ENCODE measurements around the gene VAMP5.
A peak's percentile ranks its signal among the peaks of the same experiment; 100 is the strongest.
"Not testable (repeated sequence)": the region's sequence is repeated elsewhere in the genome, so short reads cannot be mapped to it uniquely, and the experiment has no call there.

Gene VAMP5

DNA sequence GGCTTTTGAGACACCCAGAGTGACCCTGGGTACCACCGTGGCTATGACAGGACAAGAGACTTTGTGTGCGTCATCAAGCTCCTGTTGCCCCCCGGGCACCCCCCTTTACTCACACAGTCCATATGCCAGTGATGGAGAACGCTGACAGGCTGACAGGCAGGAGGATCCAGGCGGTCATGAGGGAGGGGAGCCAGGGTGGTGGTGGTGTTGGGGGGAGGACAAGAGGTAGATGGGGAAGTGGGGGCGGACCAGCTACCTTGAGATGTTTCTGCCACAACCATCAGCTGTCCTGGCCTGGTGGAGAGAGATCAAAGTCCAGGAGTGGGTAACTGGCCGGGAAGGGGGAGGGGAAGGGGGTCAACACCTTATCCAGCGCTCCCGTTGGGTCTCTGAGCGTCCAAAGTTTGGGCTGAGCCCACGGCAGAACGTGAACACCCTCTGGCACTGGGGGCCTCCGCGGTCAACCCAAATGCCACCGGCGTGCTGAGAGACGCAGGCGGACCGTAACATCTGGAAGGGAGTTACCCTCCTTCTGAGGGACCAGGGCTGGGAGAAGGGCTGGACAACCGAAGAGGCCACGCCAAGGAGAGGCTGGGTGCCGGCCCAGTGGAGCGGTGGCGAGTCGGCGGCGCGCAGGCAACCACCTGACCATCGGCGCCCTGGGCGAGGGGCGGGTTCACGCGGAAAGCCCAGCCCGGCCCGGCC, 17.7 kb downstream of the VAMP5 start:
- peak; percentile 42 for DNase-seq

DNA sequence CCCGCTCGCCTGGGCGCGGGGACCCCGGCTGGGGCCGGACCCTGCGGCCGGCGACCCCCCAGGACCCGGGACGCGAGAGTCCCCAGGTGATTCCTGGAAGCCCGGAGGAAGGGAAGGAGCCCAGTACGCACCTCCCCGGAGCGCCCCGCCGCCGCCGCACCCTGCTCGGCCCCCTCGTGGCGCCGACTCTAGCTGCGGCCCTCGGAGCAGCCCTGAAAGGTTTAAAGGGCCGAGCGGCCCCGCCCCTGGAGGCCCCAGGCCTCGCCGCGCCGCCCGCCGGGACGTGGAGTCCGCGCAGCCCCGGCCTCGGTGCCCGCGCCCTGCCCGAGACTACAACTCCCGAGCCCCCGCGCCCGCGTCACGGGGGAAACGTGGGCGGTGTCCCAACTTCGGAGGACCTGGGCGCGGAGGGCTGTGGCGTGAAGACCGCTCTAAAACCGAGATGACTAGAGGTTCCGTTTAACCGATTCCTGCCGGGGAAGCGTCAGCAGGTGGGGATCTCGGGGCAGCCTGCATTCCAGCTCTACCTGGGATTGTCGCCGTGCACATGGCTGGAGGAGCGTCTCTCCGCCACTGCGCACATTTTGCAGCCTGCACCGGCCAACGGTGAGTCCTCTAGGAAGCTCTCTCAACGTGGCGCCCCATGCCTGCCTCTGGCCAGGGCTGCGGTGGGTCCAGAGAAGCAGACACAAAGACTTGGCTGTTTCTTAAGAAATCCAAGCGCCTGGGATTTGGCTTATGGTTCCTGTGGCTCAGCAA, 18.4 kb downstream of the VAMP5 start, which contains the start of gene TMEM150A:
TSS of gene TMEM150A (minus strand) at position 223 of the 759 bp plus-strand sequence. CDS start 750 bp downstream, outside the sequence.
- peak; percentile 91 for DNase-seq

DNA sequence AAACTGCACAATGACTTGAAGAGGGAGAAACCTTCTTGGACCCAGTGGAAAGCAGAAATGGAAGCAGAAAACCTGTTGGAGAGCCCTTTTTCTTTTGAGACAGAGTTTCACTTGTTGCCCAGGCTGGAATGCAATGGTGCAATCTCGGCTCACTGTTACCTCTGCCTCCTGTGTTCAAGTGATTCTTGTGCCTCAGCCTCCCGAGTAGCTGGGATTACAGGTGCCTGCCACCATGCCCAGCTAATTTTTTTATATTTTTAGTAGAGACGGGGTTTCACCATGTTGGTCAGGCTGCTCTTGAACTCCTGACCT, 19.9 kb downstream of the VAMP5 start:
- not testable (repeated sequence) for DNase-seq

- peak; percentile 46 for DNase-seq
These were observed 20.5 kb downstream of the VAMP5 start for GRCh38 chr2:85604568-85605339.

DNA sequence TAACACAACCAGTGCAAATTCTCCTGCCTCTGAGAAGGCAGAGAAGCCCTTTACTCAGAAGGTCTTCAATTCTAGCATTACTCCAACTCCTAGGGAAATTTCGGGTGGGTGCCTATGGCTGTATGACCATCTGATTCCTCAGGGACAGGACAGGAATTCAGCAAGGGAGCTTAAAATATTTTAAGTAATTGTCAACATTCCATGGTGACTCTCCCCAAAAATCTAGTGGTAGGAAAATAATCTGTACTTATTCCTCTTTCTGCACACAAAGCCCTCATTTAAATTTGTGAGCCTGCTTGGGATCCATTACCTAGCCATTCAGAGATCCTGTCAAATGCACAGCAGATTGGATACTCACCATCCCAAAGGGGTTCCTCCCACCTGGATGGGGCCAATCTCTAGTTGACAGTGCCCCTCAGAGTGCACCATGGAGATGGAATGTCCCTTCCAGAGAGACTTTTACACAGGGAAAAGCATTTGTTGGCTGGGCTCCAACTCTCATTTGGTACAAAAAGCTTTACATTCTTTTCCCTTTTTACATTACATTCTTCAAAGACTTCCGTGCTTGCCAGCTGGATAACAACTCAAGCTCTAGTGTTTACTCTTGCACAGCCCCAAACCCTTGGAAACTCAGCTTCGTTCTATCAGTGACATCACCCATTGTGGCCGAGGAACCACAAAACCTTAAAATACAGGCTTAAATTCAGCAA, 21.3 kb downstream of the VAMP5 start:
- no peak for DNase-seq

GRCh38 chr2:85606116-85606455, 21.9 kb downstream of the VAMP5 start:
- DNase-seq = no peak

DNA sequence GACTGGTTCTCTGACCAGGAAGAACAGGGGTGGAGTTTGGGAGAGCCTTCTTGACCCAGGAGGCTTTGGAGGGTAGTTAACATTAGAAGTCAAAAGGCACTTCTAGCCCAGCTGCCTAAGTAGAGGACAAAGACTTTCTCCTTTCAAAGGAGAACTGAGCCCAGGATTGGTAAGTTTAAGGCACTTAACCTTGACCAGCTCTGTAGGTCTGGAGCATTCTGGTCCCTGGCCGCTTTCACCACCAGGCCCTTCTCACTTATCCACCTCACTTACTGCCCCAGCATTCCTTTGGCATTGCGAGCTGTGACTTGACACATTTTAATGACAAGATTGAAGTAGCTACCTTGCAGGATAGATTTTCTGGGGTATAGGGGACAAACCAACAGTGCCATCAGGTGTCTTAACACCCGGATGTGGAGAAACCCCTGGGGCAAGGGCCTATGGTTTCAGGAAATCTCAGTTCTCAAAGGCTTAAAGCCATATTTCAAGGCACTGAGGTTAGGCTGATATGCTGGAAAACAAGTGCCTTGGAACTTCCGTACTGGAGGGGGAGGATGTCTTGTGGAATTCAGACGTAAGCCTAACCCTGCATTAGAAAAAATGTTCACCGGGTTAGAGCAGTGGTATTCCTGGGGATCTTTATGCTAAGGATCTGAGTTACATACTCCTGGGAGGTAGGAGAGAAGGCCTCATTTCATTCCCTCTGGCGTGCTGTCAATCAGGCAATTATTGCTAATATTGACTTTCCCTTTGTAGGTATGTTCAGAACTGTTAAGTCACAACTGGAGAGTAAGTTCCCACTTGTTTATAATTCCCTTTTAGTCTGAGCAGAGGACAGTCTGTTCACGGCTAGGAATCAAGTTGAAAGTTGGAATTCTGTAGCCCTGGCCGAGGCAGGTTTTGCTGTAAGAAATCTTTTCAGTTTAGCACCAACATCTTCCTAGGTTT, 23.3 kb downstream of the VAMP5 start:
- DNase-seq = no peak

DNA sequence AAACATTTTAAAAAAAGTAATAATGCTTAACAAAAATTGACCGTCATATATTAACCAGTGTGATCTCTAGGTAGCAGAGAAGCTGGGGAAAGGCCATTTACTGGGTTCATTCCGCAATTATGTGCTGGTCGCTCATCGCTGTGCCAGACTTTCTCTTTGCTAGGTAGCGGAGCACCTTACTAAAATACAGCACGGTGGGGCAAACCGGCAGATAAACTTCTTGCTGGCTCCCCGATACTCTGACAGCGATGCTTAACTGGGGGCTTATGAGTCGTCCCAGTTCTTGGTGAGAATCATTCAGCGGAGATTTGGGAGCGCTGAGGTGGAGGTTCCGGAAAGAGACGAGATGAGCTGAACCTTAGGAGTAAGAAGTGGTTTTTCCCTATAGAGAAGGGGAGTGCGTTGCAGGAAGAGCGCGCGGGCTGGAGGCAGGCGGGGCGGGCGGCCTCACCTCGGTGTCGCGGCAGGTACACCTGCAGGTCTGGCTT, 27.0 kb downstream of the VAMP5 start:
- DNase-seq = no peak

GRCh38 chr2:85611705-85612587, 27.7 kb downstream of the VAMP5 start, which contains the start of gene C2orf68:
Gene C2orf68, minus strand, starts transcription at chr2:85612066. Its CDS starts 82 bp downstream, at chr2:85611984.
- DNase-seq = peak; percentile 87

DNA sequence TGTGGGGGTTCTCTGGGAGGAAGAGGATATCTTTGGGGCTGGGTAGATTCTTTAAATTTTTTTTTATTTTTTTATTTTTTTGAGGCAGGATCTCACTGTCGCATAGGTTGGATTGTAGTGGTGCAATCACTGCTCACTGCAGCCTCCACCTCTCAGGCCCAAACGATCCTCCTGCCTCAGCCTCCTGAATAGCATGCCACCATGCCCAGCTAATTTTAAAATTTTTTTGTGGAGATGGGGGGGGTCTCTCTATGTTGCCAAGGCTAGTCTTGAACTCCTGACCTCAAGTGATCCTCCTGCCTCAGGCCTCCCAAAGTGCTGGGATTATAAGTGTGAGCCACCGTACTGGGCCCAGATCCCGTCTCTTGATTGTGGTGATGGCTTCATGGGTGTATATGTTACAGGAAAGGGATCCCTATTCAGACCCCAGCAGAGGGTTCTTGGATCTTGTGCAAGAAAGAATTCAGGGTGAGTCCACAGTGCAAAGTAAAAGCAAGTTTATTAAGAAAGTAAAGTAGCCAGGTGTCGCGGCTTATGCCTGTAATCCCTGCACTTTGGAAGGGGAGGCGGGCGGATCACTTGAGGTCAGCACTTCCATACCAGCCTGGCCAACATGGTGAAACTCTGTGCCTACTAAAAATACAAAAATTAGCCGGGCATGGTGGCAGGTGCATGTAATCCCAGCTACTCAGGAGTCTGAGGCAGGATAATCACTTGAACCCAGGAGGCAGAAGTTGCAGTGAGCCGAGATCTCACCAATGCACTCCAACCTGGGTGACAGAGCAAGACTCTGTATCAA, 29.7 kb downstream of the VAMP5 start:
- no peak for DNase-seq

DNA sequence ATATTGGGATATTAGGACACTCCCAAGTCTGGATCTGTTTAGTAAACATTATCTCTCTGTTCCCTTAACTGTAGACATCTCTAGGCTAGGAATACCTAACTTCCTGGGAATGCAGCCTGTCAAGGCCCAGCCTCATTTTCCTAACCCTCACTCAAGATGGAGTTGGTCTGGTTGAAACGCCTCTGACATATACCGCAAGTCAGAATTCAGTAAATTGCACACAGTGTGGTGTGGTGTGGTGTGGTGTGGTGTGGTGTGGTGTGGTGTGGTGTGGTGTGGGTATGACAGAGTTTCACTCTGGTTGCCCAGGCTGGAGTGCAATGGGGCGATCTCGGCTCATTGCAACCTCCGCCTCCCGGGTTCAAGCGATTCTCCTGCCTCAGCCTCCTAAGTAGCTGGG, 30.5 kb downstream of the VAMP5 start:
- not testable (repeated sequence) for DNase-seq

- DNase-seq = no peak
These were observed 31.1 kb downstream of the VAMP5 start for GRCh38 chr2:85615413-85615728.

GRCh38 chr2:85617723-85618122, 33.5 kb downstream of the VAMP5 start:
- DNase-seq = not testable (repeated sequence)

GRCh38 chr2:85619617-85620016, 35.4 kb downstream of the VAMP5 start:
- DNase-seq = peak; percentile 15

- no peak for DNase-seq
These were observed 37.1 kb downstream of the VAMP5 start for GRCh38 chr2:85621338-85621737.

- no peak for DNase-seq
These were observed 39.8 kb downstream of the VAMP5 start for GRCh38 chr2:85623991-85624390.

DNA sequence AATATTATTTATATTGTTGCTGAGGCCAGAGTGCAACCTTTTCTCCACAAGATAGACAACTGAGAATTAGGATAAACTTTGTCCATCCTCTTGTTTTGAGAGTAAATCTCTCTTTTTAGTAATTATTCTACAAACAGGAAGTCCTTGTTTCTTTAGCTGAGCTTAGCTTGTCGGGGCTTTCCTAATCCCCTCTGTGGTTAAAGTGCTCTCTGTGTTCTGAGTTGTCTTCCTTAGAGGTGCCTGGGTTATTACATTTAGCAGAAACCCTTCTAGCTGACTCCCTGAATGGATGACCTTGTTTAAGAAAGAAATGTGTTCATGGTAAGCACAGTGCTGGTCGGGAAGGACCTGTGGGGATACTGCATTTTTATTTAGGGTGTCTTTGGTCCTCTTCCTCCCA, 44.4 kb downstream of the VAMP5 start:
- DNase-seq = no peak

DNA sequence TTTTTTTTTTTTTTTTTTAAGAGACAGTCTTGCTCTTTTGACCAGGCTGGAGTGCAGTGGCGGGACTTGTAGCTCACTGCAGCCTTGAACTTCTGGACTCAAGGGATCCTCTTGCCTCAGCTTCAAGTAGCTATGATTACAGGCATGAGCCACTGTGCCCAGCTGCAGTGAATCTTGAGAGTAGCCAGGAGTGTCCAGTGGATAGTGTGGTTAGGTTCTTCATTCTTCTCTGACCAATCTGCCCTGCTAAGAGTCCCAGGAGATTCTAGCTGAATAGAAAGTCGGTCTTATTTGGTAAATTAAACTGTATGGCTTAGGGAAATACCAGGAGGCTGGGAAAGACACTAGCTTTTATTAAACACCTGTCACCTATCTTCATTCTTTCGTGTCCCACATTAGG, 47.1 kb downstream of the VAMP5 start:
- no peak for DNase-seq

DNA sequence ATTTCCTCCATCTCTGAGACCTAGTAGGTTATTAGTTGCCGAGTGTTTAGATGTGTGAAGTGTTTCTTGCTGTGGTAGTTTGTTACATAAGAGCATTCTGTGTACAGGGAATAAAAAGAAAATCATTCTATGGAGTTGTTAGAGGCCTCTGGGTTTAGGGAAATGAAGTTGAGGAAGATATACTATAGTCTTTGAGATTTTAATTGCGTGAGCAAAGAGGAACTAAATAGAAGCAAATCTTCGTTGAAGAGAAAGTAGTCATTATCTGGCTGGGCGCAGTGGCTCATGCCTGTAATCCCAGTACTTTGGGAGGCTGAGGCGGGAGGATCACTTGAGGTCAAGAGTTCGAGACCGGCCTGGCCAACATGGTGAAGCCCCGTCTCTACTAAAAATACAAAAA, 50.8 kb downstream of the VAMP5 start:
- DNase-seq = no peak

GRCh38 chr2:85635636-85636035, 51.4 kb downstream of the VAMP5 start:
- no peak for DNase-seq

Data from NCI-H69 (cell line).